HepG2 (cell line): ENCODE measurements around the gene DEFB123. TPM values are rescaled to one million over a fixed set of nuclear protein-coding genes. Genes with fewer than 3 reads are reported as not detected.

Source experiments
- ARID3A ChIP-seq: IDR thresholded peaks from 2 replicates; pipeline ENCODE4 v1.6.1; 2012; ENCODE audit warnings: low read depth, low read length, improper control_type of control experiment
- ARNTL ChIP-seq: sonication (generic); formaldehyde crosslinking; IDR thresholded peaks from 2 replicates; pipeline ENCODE4 v1.4.0; 2020; ENCODE audit warnings: mild to moderate bottlenecking, missing genetic modification reagents
- ATF2 ChIP-seq: sonication (generic); formaldehyde crosslinking; IDR thresholded peaks from 2 replicates; pipeline ENCODE4 v1.4.0; 2020; ENCODE audit warnings: missing genetic modification reagents
- ATF7 ChIP-seq, 2 experiments: fragments of 450-650 bp in 1 of 2; sonication (generic) in 1 of 2; formaldehyde crosslinking in 1 of 2; IDR thresholded peaks; 2 replicates each; pipeline versions ENCODE4 v1.4.0 to v1.6.1; 2016 to 2020; ENCODE audit warnings: antibody characterized with exemption in 1 of 2, mild to moderate bottlenecking in 1 of 2, missing genetic modification reagents in 1 of 2
- CEBPG ChIP-seq: IDR thresholded peaks from 2 replicates; pipeline ENCODE4 v1.6.1; 2016
- CREM ChIP-seq, 2 experiments: sonication (generic) in 1 of 2; formaldehyde crosslinking in 1 of 2; IDR thresholded peaks; 2 replicates each; pipeline versions ENCODE4 v1.4.0 to v1.6.1; 2016 to 2020; ENCODE audit warnings: antibody characterized with exemption in 1 of 2, mild to moderate bottlenecking in 1 of 2, missing genetic modification reagents in 1 of 2
- HMGA1 ChIP-seq: sonication (generic); formaldehyde crosslinking; conservative IDR thresholded peaks from 2 replicates; pipeline ENCODE4 v1.4.0; 2020; ENCODE audit warnings: missing genetic modification reagents
- KLF11 ChIP-seq: IDR thresholded peaks from 2 replicates; pipeline ENCODE4 v1.6.1; 2016; ENCODE audit warnings: missing compliant biosample characterization
- LCORL ChIP-seq, 2 experiments: fragments of 450-650 bp in 1 of 2; sonication (generic) in 1 of 2; formaldehyde crosslinking in 1 of 2; IDR thresholded peaks; 2 replicates each; pipeline versions ENCODE4 v1.5.0 to v1.6.1; 2017 to 2020; ENCODE audit warnings: antibody characterized with exemption in 1 of 2, missing genetic modification reagents in 1 of 2
- MEIS2 ChIP-seq: sonication (generic); formaldehyde crosslinking; IDR thresholded peaks from 2 replicates; pipeline ENCODE4 v1.9.0; 2021; ENCODE audit warnings: mild to moderate bottlenecking, missing genetic modification reagents
- MNT ChIP-seq: fragments of 450-650 bp; IDR thresholded peaks from 2 replicates; pipeline ENCODE4 v1.6.1; 2016
- SALL1 ChIP-seq: sonication (generic); formaldehyde crosslinking; IDR thresholded peaks from 2 replicates; pipeline ENCODE4 v1.8.0; 2022; ENCODE audit warnings: mild to moderate bottlenecking, missing genetic modification reagents
- TARDBP ChIP-seq: sonication (generic); formaldehyde crosslinking; IDR thresholded peaks from 2 replicates; pipeline ENCODE4 v1.8.0; 2022; ENCODE audit warnings: mild to moderate bottlenecking, missing genetic modification reagents
- TBP ChIP-seq: sonication (generic); formaldehyde crosslinking; IDR thresholded peaks from 2 replicates; pipeline ENCODE4 v1.5.0; 2020; ENCODE audit warnings: missing genetic modification reagents
- THAP11 ChIP-seq: IDR thresholded peaks from 2 replicates; pipeline ENCODE4 v1.6.1; 2016; ENCODE audit warnings: missing biosample characterization, missing genetic modification reagents
- TMF1 ChIP-seq: sonication (generic); formaldehyde crosslinking; IDR thresholded peaks from 2 replicates; pipeline ENCODE4 v1.8.1; 2022; ENCODE audit warnings: low read depth, missing genetic modification reagents
- ZMAT3 ChIP-seq: sonication (generic); formaldehyde crosslinking; conservative IDR thresholded peaks from 2 replicates; pipeline ENCODE4 v1.7.0; 2021; ENCODE audit warnings: missing genetic modification reagents
- ZNF367 ChIP-seq: sonication (generic); formaldehyde crosslinking; IDR thresholded peaks from 2 replicates; pipeline ENCODE4 v1.4.0; 2020; ENCODE audit warnings: missing genetic modification reagents, borderline replicate concordance
- ZNF569 ChIP-seq: sonication (generic); formaldehyde crosslinking; IDR thresholded peaks from 2 replicates; pipeline ENCODE4 v1.5.0; 2020; ENCODE audit warnings: mild to moderate bottlenecking, missing genetic modification reagents, moderate library complexity, borderline replicate concordance
- ZNF614 ChIP-seq: IDR thresholded peaks from 2 replicates; pipeline ENCODE4 v1.6.1; 2018; ENCODE audit warnings: missing biosample characterization, missing genetic modification reagents, inconsistent platforms, borderline replicate concordance
- ZNF644 ChIP-seq: IDR thresholded peaks from 2 replicates; pipeline ENCODE4 v1.6.1; 2016; ENCODE audit warnings: low read depth
- ZNF75D ChIP-seq: sonication (generic); formaldehyde crosslinking; IDR thresholded peaks from 2 replicates; pipeline ENCODE4 v1.8.1; 2023; ENCODE audit warnings: missing genetic modification reagents, mild to moderate bottlenecking, borderline replicate concordance
- polyA plus RNA-seq, 8 experiments: library from polyadenylated mRNA; depleted of rRNA in 3 of 8; stranded (reverse) in 7 of 8; unstranded in 1 of 8; fragments of >200 nt; fragmentation: Illumina TruSeq in 4 of 8; extraction: Trizol in 4 of 8; gene quantifications; 2 replicates each; pipeline versions ENCODE4 v1.2.1 to v1.2.3, GENCODE V29; 2011 to 2016; ENCODE audit warnings: low read depth in 4 of 8, missing spikeins in 1 of 8, mixed read lengths in 1 of 8; ENCODE audit not compliant: insufficient read depth in 1 of 8
- total RNA-seq, 5 experiments: library from RNA; depleted of rRNA; stranded (reverse); fragments of >200 nt; fragmentation: Illumina TruSeq; extraction: Trizol; gene quantifications; 2 replicates each; pipeline ENCODE4 v1.2.3, GENCODE V29; 2016; ENCODE audit warnings: low read depth in 1 of 5
- TF ChIP-seq, protein P1 (sequence below): sonication (generic); formaldehyde crosslinking; IDR thresholded peaks from 2 replicates; pipeline ENCODE4 v1.5.0; 2020; ENCODE audit warnings: mild to moderate bottlenecking, missing genetic modification reagents, borderline replicate concordance

DEFB123 gene
- total and polyA plus RNA-seq, 2 of the 13 experiments (the other 11 are each of a cell fraction or from before 2014, with no cell fraction given), result not detected

DNA sequence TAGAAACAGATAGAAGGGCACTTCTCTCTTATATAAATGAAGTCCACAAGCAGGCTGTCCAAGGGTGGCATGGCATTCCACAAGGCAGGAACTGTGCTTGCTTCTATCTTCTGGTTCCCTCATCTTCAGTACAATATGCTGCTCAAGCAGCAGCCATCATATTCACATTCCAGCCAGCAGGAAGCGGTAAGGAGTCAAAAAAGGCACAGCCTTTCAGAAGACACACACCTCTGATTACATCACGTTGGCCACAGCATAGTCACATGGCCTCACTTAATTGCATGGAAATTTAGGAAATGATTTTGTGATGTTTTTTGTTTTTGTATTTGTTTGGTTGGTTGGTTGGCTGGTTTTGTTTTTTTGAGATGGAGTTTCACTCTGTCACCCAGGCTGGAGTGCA, 53.7 kb downstream of the DEFB123 start (continued):
- TF ChIP-seq, protein P1, sequence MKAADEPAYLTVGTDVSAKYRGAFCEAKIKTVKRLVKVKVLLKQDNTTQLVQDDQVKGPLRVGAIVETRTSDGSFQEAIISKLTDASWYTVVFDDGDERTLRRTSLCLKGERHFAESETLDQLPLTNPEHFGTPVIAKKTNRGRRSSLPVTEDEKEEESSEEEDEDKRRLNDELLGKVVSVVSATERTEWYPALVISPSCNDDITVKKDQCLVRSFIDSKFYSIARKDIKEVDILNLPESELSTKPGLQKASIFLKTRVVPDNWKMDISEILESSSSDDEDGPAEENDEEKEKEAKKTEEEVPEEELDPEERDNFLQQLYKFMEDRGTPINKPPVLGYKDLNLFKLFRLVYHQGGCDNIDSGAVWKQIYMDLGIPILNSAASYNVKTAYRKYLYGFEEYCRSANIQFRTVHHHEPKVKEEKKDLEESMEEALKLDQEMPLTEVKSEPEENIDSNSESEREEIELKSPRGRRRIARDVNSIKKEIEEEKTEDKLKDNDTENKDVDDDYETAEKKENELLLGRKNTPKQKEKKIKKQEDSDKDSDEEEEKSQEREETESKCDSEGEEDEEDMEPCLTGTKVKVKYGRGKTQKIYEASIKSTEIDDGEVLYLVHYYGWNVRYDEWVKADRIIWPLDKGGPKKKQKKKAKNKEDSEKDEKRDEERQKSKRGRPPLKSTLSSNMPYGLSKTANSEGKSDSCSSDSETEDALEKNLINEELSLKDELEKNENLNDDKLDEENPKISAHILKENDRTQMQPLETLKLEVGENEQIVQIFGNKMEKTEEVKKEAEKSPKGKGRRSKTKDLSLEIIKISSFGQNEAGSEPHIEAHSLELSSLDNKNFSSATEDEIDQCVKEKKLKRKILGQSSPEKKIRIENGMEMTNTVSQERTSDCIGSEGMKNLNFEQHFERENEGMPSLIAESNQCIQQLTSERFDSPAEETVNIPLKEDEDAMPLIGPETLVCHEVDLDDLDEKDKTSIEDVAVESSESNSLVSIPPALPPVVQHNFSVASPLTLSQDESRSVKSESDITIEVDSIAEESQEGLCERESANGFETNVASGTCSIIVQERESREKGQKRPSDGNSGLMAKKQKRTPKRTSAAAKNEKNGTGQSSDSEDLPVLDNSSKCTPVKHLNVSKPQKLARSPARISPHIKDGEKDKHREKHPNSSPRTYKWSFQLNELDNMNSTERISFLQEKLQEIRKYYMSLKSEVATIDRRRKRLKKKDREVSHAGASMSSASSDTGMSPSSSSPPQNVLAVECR (CRISPR knock-in tag), result no peak
- TF ChIP-seq KLF11 (CRISPR knock-in tag) (no peak), LCORL (IDR thresholded peaks at IDR 0.05) (0 out of 2 replicates have a peak, but pooled peaks have one; percentile 8), LCORL (CRISPR knock-in tag; IDR thresholded peaks at IDR 0.05) (no peak), ZNF75D (CRISPR knock-in tag) (no peak), ARID3A (no peak), TMF1 (CRISPR knock-in tag) (no peak), ZNF367 (CRISPR knock-in tag) (no peak), HMGA1 (no peak), CREM (IDR thresholded peaks at IDR 0.05) (no peak), CREM (CRISPR knock-in tag; IDR thresholded peaks at IDR 0.05) (no peak), TARDBP (CRISPR knock-in tag) (peak; percentile 45; the same call in 1 of the 2 replicates), ARNTL (CRISPR knock-in tag) (no peak), MEIS2 (CRISPR knock-in tag) (0 out of 2 replicates have a peak, but pooled peaks have one; percentile 21), MNT (peak; percentile 71), THAP11 (no peak), TBP (CRISPR knock-in tag) (no peak), SALL1 (CRISPR knock-in tag) (no peak), ATF7 (IDR thresholded peaks at IDR 0.05) (0 out of 2 replicates have a peak, but pooled peaks have one; percentile 7), ATF7 (CRISPR knock-in tag; IDR thresholded peaks at IDR 0.05) (no peak), ATF2 (CRISPR knock-in tag) (peak; percentile 56; the same call in 1 of the 2 replicates), ZNF614 (peak; percentile 56; the same call in 1 of the 2 replicates), ZNF644 (CRISPR knock-in tag) (0 out of 2 replicates have a peak, but pooled peaks have one; percentile 47), ZNF569 (CRISPR knock-in tag) (no peak), ZMAT3 (CRISPR knock-in tag) (no peak), CEBPG (peak; percentile 79)
